ENCODE measurements around the gene TUB.
A peak's percentile ranks its signal among the peaks of the same experiment; 100 is the strongest.

The TUB gene

GRCh38 chr11:8080674-8081590 is at the start of gene TUB:
Gene TUB (plus strand): TSS chr11:8081211. CDS start chr11:8081511, 300 bp downstream.
- Histone ChIP-seq H3K9me3 (ENCODE audit: control insufficient read depth, low read length) (no peaks in the 10 kb centered on the region), H3K36me3 (ENCODE audit: control insufficient read depth, insufficient read depth, low read length) (no peaks in the 10 kb centered on the region), H3K4me1 (ENCODE audit: control insufficient read depth, insufficient read depth, low read length) (no peaks in the 10 kb centered on the region), H3K9ac (ENCODE audit: low read length) (no peak within 1 kb of the TSS), H3K4me3 (ENCODE audit: low read length) (no peak within 1 kb of the TSS), H3K27me3 (ENCODE audit: control insufficient read depth, insufficient read depth, low read length) (peaks cover 30% of the 10 kb centered on the region)

- Histone ChIP-seq H3K4me3 (ENCODE audit: low read length) (no peak overlapping the region), H3K9ac (ENCODE audit: low read length) (no peak overlapping the region), H3K9me3 (ENCODE audit: control insufficient read depth, low read length) (no peaks in the 10 kb centered on the region), H3K36me3 (ENCODE audit: control insufficient read depth, insufficient read depth, low read length) (no peaks in the 10 kb centered on the region), H3K4me1 (ENCODE audit: control insufficient read depth, insufficient read depth, low read length) (peaks cover 4% of the 10 kb centered on the region), H3K27me3 (ENCODE audit: control insufficient read depth, insufficient read depth, low read length) (peaks cover 5% of the 10 kb centered on the region)
Measured at GRCh38 chr11:8031248-8032115, 49.5 kb upstream of the TUB start.

- Histone ChIP-seq H3K4me3 (ENCODE audit: low read length) (no peak overlapping the region), H3K9ac (ENCODE audit: low read length) (no peak overlapping the region), H3K27me3 (ENCODE audit: control insufficient read depth, insufficient read depth, low read length) (peaks cover 5% of the 10 kb centered on the region), H3K36me3 (ENCODE audit: control insufficient read depth, insufficient read depth, low read length) (no peaks in the 10 kb centered on the region), H3K9me3 (ENCODE audit: control insufficient read depth, low read length) (no peaks in the 10 kb centered on the region), H3K4me1 (ENCODE audit: control insufficient read depth, insufficient read depth, low read length) (peaks cover 4% of the 10 kb centered on the region)
Measured at GRCh38 chr11:8032122-8032521, 48.9 kb upstream of the TUB start.

GRCh38 chr11:8032576-8033304 is 48.3 kb upstream of the TUB start:
- no peak overlapping the region for H3K4me3 ChIP-seq (ENCODE audit: low read length)
- H3K27me3 ChIP-seq (ENCODE audit: control insufficient read depth, insufficient read depth, low read length) = peaks cover 5% of the 10 kb centered on the region
- H3K9ac ChIP-seq (ENCODE audit: low read length) = peak overlapping the region; percentile 5
- peaks cover 4% of the 10 kb centered on the region for H3K4me1 ChIP-seq (ENCODE audit: control insufficient read depth, insufficient read depth, low read length)
- H3K9me3 ChIP-seq (ENCODE audit: control insufficient read depth, low read length) = no peaks in the 10 kb centered on the region
- no peaks in the 10 kb centered on the region for H3K36me3 ChIP-seq (ENCODE audit: control insufficient read depth, insufficient read depth, low read length)

GRCh38 chr11:8033305-8034105 is 47.5 kb upstream of the TUB start:
- Histone ChIP-seq H3K36me3 (ENCODE audit: control insufficient read depth, insufficient read depth, low read length) (no peaks in the 10 kb centered on the region), H3K9me3 (ENCODE audit: control insufficient read depth, low read length) (no peaks in the 10 kb centered on the region), H3K9ac (ENCODE audit: low read length) (peak overlapping the region; percentile 5), H3K27me3 (ENCODE audit: control insufficient read depth, insufficient read depth, low read length) (peaks cover 5% of the 10 kb centered on the region), H3K4me1 (ENCODE audit: control insufficient read depth, insufficient read depth, low read length) (peaks cover 4% of the 10 kb centered on the region), H3K4me3 (ENCODE audit: low read length) (no peak overlapping the region)

- Histone ChIP-seq H3K4me1 (ENCODE audit: control insufficient read depth, insufficient read depth, low read length) (peaks cover 4% of the 10 kb centered on the region), H3K36me3 (ENCODE audit: control insufficient read depth, insufficient read depth, low read length) (no peaks in the 10 kb centered on the region), H3K27me3 (ENCODE audit: control insufficient read depth, insufficient read depth, low read length) (peaks cover 5% of the 10 kb centered on the region), H3K9me3 (ENCODE audit: control insufficient read depth, low read length) (no peaks in the 10 kb centered on the region), H3K9ac (ENCODE audit: low read length) (no peak overlapping the region), H3K4me3 (ENCODE audit: low read length) (no peak overlapping the region)
Measured at GRCh38 chr11:8034106-8034585, 46.9 kb upstream of the TUB start.

GRCh38 chr11:8034604-8035190 is 46.3 kb upstream of the TUB start:
- no peak overlapping the region for H3K4me3 ChIP-seq (ENCODE audit: low read length)
- no peaks in the 10 kb centered on the region for H3K9me3 ChIP-seq (ENCODE audit: control insufficient read depth, low read length)
- peaks cover 5% of the 10 kb centered on the region for H3K27me3 ChIP-seq (ENCODE audit: control insufficient read depth, insufficient read depth, low read length)
- H3K9ac ChIP-seq (ENCODE audit: low read length) = no peak overlapping the region
- H3K4me1 ChIP-seq (ENCODE audit: control insufficient read depth, insufficient read depth, low read length) = peaks cover 4% of the 10 kb centered on the region
- no peaks in the 10 kb centered on the region for H3K36me3 ChIP-seq (ENCODE audit: control insufficient read depth, insufficient read depth, low read length)

- H3K9ac ChIP-seq (ENCODE audit: low read length) = no peak overlapping the region
- H3K9me3 ChIP-seq (ENCODE audit: control insufficient read depth, low read length) = no peaks in the 10 kb centered on the region
- peaks cover 4% of the 10 kb centered on the region for H3K4me1 ChIP-seq (ENCODE audit: control insufficient read depth, insufficient read depth, low read length)
- no peaks in the 10 kb centered on the region for H3K36me3 ChIP-seq (ENCODE audit: control insufficient read depth, insufficient read depth, low read length)
- H3K4me3 ChIP-seq (ENCODE audit: low read length) = no peak overlapping the region
- peaks cover 5% of the 10 kb centered on the region for H3K27me3 ChIP-seq (ENCODE audit: control insufficient read depth, insufficient read depth, low read length)
Measured at GRCh38 chr11:8035200-8035855, 45.7 kb upstream of the TUB start.

- H3K4me1 ChIP-seq (ENCODE audit: control insufficient read depth, insufficient read depth, low read length) = peaks cover 4% of the 10 kb centered on the region
- H3K9ac ChIP-seq (ENCODE audit: low read length) = no peak overlapping the region
Measured at GRCh38 chr11:8036002-8036802, 44.8 kb upstream of the TUB start.

GRCh38 chr11:8036986-8037385 is 44.0 kb upstream of the TUB start:
- no peak overlapping the region for H3K4me3 ChIP-seq (ENCODE audit: low read length)
- peaks cover 5% of the 10 kb centered on the region for H3K27me3 ChIP-seq (ENCODE audit: control insufficient read depth, insufficient read depth, low read length)
- peaks cover 4% of the 10 kb centered on the region for H3K4me1 ChIP-seq (ENCODE audit: control insufficient read depth, insufficient read depth, low read length)
- H3K9me3 ChIP-seq (ENCODE audit: control insufficient read depth, low read length) = no peaks in the 10 kb centered on the region
- H3K36me3 ChIP-seq (ENCODE audit: control insufficient read depth, insufficient read depth, low read length) = no peaks in the 10 kb centered on the region
- H3K9ac ChIP-seq (ENCODE audit: low read length) = no peak overlapping the region

More at GRCh38 chr11:8036002-8036802, 44.8 kb upstream of the TUB start:
- H3K27me3 ChIP-seq (ENCODE audit: control insufficient read depth, insufficient read depth, low read length) = peaks cover 5% of the 10 kb centered on the region
- H3K4me3 ChIP-seq (ENCODE audit: low read length) = no peak overlapping the region
- H3K9me3 ChIP-seq (ENCODE audit: control insufficient read depth, low read length) = no peaks in the 10 kb centered on the region
- H3K36me3 ChIP-seq (ENCODE audit: control insufficient read depth, insufficient read depth, low read length) = no peaks in the 10 kb centered on the region
